Neural cell (in vitro differentiated cells): ENCODE measurements around the gene HSP90AA1. TPM values are rescaled to one million over a fixed set of nuclear protein-coding genes. Genes with fewer than 3 reads are reported as not detected.

Experiments used
- H2AFZ ChIP-seq: fragments of 200-600, 300-800 bp; sonication (generic), shearing (Covaris generic); 2 replicates; pipeline ENCODE4 v1.6.0; 2014; ENCODE audit warnings: low read depth, mild to moderate bottlenecking, antibody characterized with exemption, low read length, moderate library complexity
- H3F3A ChIP-seq: fragments of 200-600 bp; shearing (Covaris generic); 2 replicates; pipeline ENCODE4 v1.6.1; 2016; ENCODE audit warnings: mild to moderate bottlenecking, moderate library complexity, mixed read lengths, antibody characterized with exemption, low read length; ENCODE audit not compliant: insufficient read depth, poor library complexity, severe bottlenecking
- H3K27ac ChIP-seq: fragments of 200-600, 300-800 bp; sonication (generic), shearing (Covaris generic); 2 replicates; pipeline ENCODE4 v1.5.1; 2014; ENCODE audit warnings: mild to moderate bottlenecking, low read length, moderate library complexity
- H3K27me3 ChIP-seq: fragments of 300-800, 200-600 bp; sonication (generic), shearing (Covaris generic); 2 replicates; pipeline ENCODE4 v1.6.0; 2014; ENCODE audit warnings: mild to moderate bottlenecking, low read depth, low read length, moderate library complexity; ENCODE audit not compliant: insufficient read depth
- H3K36me3 ChIP-seq: fragments of 300-800, 200-600 bp; sonication (generic), shearing (Covaris generic); 2 replicates; pipeline ENCODE4 v1.5.1; 2014; ENCODE audit warnings: mild to moderate bottlenecking, antibody characterized with exemption, low read length, moderate library complexity; ENCODE audit not compliant: insufficient read depth
- H3K4me2 ChIP-seq: fragments of 300-800, 200-600 bp; sonication (generic), shearing (Covaris generic); 2 replicates; pipeline ENCODE4 v1.6.0; 2014; ENCODE audit warnings: mild to moderate bottlenecking, low read length
- H3K4me3 ChIP-seq: fragments of 300-800, 200-600 bp; sonication (generic), shearing (Covaris generic); 2 replicates; pipeline ENCODE4 v1.5.1; 2014; ENCODE audit warnings: mild to moderate bottlenecking, low read length, moderate library complexity
- H3K79me2 ChIP-seq: fragments of 200-600 bp; shearing (Covaris generic); replicated peaks from 2 replicates; pipeline ENCODE4 v1.6.0; 2014; ENCODE audit warnings: mild to moderate bottlenecking, low read length, moderate library complexity; ENCODE audit not compliant: insufficient read depth
- H3K9ac ChIP-seq: fragments of 300-800, 200-600 bp; sonication (generic), shearing (Covaris generic); 2 replicates; pipeline ENCODE4 v1.6.1; 2016; ENCODE audit warnings: mild to moderate bottlenecking, low read length, mixed read lengths
- H3K9me2 ChIP-seq: fragments of 200-600 bp; shearing (Covaris generic); 2 replicates; pipeline ENCODE4 v1.6.1; 2016; ENCODE audit warnings: mild to moderate bottlenecking, low read length, mixed read lengths; ENCODE audit not compliant: insufficient read depth
- H3K9me3 ChIP-seq: fragments of 200-600, 300-800 bp; sonication (generic), shearing (Covaris generic); 2 replicates; pipeline ENCODE4 v1.6.1; 2016; ENCODE audit warnings: mild to moderate bottlenecking, mixed run types, low read length, moderate library complexity, mixed read lengths
- H4K20me1 ChIP-seq: fragments of 200-600 bp; shearing (Covaris generic); 2 replicates; pipeline ENCODE4 v1.6.1; 2016; ENCODE audit warnings: mild to moderate bottlenecking, mixed run types; ENCODE audit not compliant: insufficient read depth
- EP300 ChIP-seq: fragments of 450-650 bp; conservative IDR thresholded peaks from 2 replicates; pipeline ENCODE4 v1.6.1; 2014; ENCODE audit warnings: antibody characterized with exemption, mild to moderate bottlenecking, moderate library complexity; ENCODE audit not compliant: poor library complexity, severe bottlenecking
- EZH2 ChIP-seq: fragments of 200-600, 300-800 bp; shearing (Covaris generic), sonication (generic); IDR thresholded peaks from 2 replicates; pipeline ENCODE4 v1.6.1; 2014; ENCODE audit warnings: antibody characterized with exemption, low read length, borderline replicate concordance, mild to moderate bottlenecking; ENCODE audit not compliant: insufficient read depth, poor library complexity, severe bottlenecking
- MXI1 ChIP-seq: fragments of 450-650 bp; conservative IDR thresholded peaks from 2 replicates; pipeline ENCODE4 v1.6.1; 2014; ENCODE audit warnings: antibody characterized with exemption, mild to moderate bottlenecking; ENCODE audit not compliant: poor library complexity, severe bottlenecking
- POLR2AphosphoS5 ChIP-seq: IDR thresholded peaks from 2 replicates; pipeline ENCODE4 v1.6.1; 2012
- RAD21 ChIP-seq: fragments of 450-650 bp; conservative IDR thresholded peaks from 2 replicates; pipeline ENCODE4 v1.6.1; 2014; ENCODE audit warnings: antibody characterized with exemption, mild to moderate bottlenecking, moderate library complexity
- REST ChIP-seq: IDR thresholded peaks from 2 replicates; pipeline ENCODE4 v1.6.1; 2012; ENCODE audit warnings: borderline replicate concordance
- SMC3 ChIP-seq: fragments of 450-650 bp; conservative IDR thresholded peaks from 2 replicates; pipeline ENCODE4 v1.6.1; 2014; ENCODE audit warnings: antibody characterized with exemption, mild to moderate bottlenecking, moderate library complexity; ENCODE audit not compliant: poor library complexity
- TAF1 ChIP-seq: IDR thresholded peaks from 2 replicates; pipeline ENCODE4 v1.6.1; 2012; ENCODE audit warnings: low read depth
- polyA plus RNA-seq: library from polyadenylated mRNA; depleted of rRNA; stranded (reverse); fragments of >200 nt; gene quantifications from 2 replicates; pipeline ENCODE4 v1.2.3, GENCODE V29; 2014
- TF ChIP-seq, protein P1 (sequence below): fragments of 450-650 bp; IDR thresholded peaks from 2 replicates; pipeline ENCODE4 v1.5.1; 2014; ENCODE audit warnings: antibody characterized with exemption, mild to moderate bottlenecking, moderate library complexity; ENCODE audit not compliant: poor library complexity, severe bottlenecking

The HSP90AA1 gene
- polyA plus RNA-seq, 1 donor from 2014 or later, result 206 TPM

- no peaks in the 10 kb centered on the region for H3K27me3 ChIP-seq
- H3K9me3 ChIP-seq, result no peaks in the 10 kb centered on the region
- no peaks in the 10 kb centered on the region for H4K20me1 ChIP-seq
- H3K9me2 ChIP-seq, result no peaks in the 10 kb centered on the region
- no peak overlapping the region for H3K27ac ChIP-seq
- H3K4me3 ChIP-seq, result no peak overlapping the region
- no peak overlapping the region for H3K4me2 ChIP-seq
- H3K9ac ChIP-seq, result no peak overlapping the region
- no peaks in the 10 kb centered on the region for H3K36me3 ChIP-seq
- H2AFZ ChIP-seq, result no peak overlapping the region
- no peaks in the 10 kb centered on the region for H3K79me2 ChIP-seq
- no peaks in the 10 kb centered on the region for H3F3A ChIP-seq
- TF ChIP-seq TAF1, result no peak
- TF ChIP-seq EP300, result no peak
- TF ChIP-seq REST, result no peak
- TF ChIP-seq MXI1, result no peak
- no peak for TF ChIP-seq POLR2AphosphoS5
- TF ChIP-seq, protein P1, sequence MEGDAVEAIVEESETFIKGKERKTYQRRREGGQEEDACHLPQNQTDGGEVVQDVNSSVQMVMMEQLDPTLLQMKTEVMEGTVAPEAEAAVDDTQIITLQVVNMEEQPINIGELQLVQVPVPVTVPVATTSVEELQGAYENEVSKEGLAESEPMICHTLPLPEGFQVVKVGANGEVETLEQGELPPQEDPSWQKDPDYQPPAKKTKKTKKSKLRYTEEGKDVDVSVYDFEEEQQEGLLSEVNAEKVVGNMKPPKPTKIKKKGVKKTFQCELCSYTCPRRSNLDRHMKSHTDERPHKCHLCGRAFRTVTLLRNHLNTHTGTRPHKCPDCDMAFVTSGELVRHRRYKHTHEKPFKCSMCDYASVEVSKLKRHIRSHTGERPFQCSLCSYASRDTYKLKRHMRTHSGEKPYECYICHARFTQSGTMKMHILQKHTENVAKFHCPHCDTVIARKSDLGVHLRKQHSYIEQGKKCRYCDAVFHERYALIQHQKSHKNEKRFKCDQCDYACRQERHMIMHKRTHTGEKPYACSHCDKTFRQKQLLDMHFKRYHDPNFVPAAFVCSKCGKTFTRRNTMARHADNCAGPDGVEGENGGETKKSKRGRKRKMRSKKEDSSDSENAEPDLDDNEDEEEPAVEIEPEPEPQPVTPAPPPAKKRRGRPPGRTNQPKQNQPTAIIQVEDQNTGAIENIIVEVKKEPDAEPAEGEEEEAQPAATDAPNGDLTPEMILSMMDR, result no peak
- TF ChIP-seq EZH2, result no peak
- no peak for TF ChIP-seq SMC3
- TF ChIP-seq RAD21, result no peak
Measured at GRCh38 chr14:102121567-102121966, 34.7 kb upstream of the HSP90AA1 start.

DNA sequence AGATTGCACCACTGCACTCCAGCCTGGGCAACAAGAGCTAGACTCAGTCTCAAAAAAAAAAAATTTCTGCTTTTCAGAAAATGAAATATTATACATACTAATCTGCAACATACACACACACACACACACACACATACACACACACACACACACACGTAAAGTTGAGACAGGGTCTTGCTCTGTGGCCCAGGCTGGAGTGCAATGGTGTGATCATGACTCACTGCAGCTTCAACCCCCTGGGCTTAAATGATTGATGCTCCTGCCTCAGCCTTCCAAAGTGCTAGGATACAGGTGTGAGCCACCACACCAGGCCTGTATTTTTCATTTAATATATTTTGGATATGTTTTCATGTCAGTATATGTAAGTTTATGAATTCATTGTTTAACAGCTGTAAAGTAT lies 34.0 kb upstream of the HSP90AA1 start:
- TF ChIP-seq EZH2 (no peak), TAF1 (no peak), REST (no peak), SMC3 (no peak), EP300 (no peak), POLR2AphosphoS5 (no peak), RAD21 (no peak), MXI1 (no peak)
- TF ChIP-seq, protein P1, result no peak
- Histone ChIP-seq H3K27me3 (no peaks in the 10 kb centered on the region), H3K36me3 (no peaks in the 10 kb centered on the region)

More for the DNA sequence above, 34.0 kb upstream of the HSP90AA1 start:
- no peak overlapping the region for H2AFZ ChIP-seq
- no peak overlapping the region for H3K4me3 ChIP-seq
- no peak overlapping the region for H3K27ac ChIP-seq
- H4K20me1 ChIP-seq, result no peaks in the 10 kb centered on the region
- H3K4me2 ChIP-seq, result no peak overlapping the region
- H3K9me2 ChIP-seq, result no peaks in the 10 kb centered on the region
- no peak overlapping the region for H3K9ac ChIP-seq
- H3K79me2 ChIP-seq, result no peaks in the 10 kb centered on the region
- H3F3A ChIP-seq, result no peaks in the 10 kb centered on the region
- no peaks in the 10 kb centered on the region for H3K9me3 ChIP-seq
